ENCODE data around the gene SCEL.
"Not testable (repeated sequence)": the region's sequence is repeated elsewhere in the genome, so short reads cannot be mapped to it uniquely, and the experiment has no call there.

GRCh38 chr13:77662831-77663230, 127.3 kb downstream of the SCEL start:
- TF ChIP-seq CTCF (IDR thresholded peaks at IDR 0.05; ENCODE audit: poor library complexity, severe bottlenecking); MXI1 (conservative IDR thresholded peaks at IDR 0.05; ENCODE audit: poor library complexity, severe bottlenecking); EZH2 (IDR thresholded peaks at IDR 0.05; ENCODE audit: borderline replicate concordance, insufficient read depth, low read length, poor library complexity, severe bottlenecking); REST (IDR thresholded peaks at IDR 0.05; ENCODE audit: borderline replicate concordance); TAF1 (IDR thresholded peaks at IDR 0.05; ENCODE audit: low read depth); EP300 (conservative IDR thresholded peaks at IDR 0.05; ENCODE audit: poor library complexity, severe bottlenecking); POLR2AphosphoS5 (IDR thresholded peaks at IDR 0.05); RAD21 (conservative IDR thresholded peaks at IDR 0.05); SMC3 (conservative IDR thresholded peaks at IDR 0.05; ENCODE audit: poor library complexity): not testable (repeated sequence)
